HUES48 (cell line): Measurements from ENCODE around the gene SCN4A.

Experiments used
- H3K27ac ChIP-seq: one replicate; pipeline ENCODE4 v1.7.0; 2013; ENCODE audit warnings: low read depth, low read length, inconsistent platforms
- H3K27me3 ChIP-seq: 2 replicates; pipeline ENCODE4 v1.6.1; 2013; ENCODE audit warnings: mild to moderate bottlenecking, low read length; ENCODE audit not compliant: control insufficient read depth, insufficient read depth
- H3K36me3 ChIP-seq: 2 replicates; pipeline ENCODE4 v1.6.1; 2013; ENCODE audit warnings: low read length; ENCODE audit not compliant: control insufficient read depth, insufficient read depth
- H3K4me1 ChIP-seq: 2 replicates; pipeline ENCODE4 v1.6.1; 2013; ENCODE audit warnings: mild to moderate bottlenecking, low read length; ENCODE audit not compliant: control insufficient read depth, insufficient read depth
- H3K4me3 ChIP-seq: 2 replicates; pipeline ENCODE4 v1.5.1; 2013; ENCODE audit warnings: mild to moderate bottlenecking, low read depth, low read length
- H3K9ac ChIP-seq: 2 replicates; pipeline ENCODE4 v1.6.1; 2013; ENCODE audit warnings: mild to moderate bottlenecking, low read depth, low read length, moderate library complexity
- H3K9me3 ChIP-seq: 2 replicates; pipeline ENCODE4 v1.6.1; 2013; ENCODE audit warnings: low read length; ENCODE audit not compliant: control insufficient read depth, insufficient read depth

SCN4A gene

GRCh38 chr17:63989622-63990345 lies 17.1 kb upstream of the SCN4A start:
- no peaks in the 10 kb centered on the region for H3K36me3 ChIP-seq
- peaks cover 5% of the 10 kb centered on the region for H3K27me3 ChIP-seq
- H3K9me3 ChIP-seq: no peaks in the 10 kb centered on the region
- no peak overlapping the region for H3K4me3 ChIP-seq
- H3K4me1 ChIP-seq: peaks cover 5% of the 10 kb centered on the region; the same call in 1 of the 2 replicates
- no peak overlapping the region for H3K27ac ChIP-seq
- H3K9ac ChIP-seq: no peak overlapping the region

DNA sequence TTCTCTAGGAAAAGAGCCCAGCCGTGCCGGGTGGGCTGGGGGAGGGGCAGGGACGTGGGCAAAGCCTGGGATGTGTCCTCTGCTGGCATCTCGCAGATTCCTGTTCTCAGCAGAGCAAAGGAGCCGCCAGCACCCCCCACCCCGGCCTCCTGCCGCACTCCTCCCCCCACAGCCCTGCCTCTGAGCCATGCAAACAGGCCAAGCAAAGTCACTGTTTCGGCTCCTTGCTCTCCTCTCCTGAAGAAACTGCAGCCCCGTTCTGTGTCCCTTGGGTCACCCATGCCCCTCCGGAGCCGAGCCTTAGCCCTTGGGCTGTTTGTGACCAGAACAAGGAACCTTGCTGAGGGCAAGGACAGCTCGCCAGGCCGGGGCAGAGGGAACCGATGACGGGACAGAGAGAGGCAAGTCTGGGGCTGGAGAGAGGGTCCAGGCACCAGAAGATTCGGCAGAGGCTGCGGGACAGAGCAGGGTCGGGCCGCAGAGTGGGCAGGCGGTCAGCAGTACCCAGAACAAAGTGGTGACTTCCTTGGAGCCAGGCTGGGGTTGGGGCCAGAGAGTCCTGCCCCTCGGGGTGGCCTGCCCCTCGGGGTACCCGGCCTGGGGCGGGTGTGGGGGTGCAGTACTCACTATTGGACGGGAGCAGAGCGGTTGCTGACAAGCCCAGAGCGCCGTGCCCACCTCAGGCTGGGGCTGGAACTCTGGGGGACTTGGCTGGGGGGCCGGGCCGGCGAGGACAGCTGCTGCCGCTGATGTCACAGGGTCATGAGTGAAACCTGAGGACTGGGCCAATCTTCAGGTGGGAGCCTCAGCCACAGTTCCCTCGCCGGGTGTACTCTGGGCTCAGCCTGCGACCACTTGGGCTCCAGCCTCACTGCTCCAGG lies 16.3 kb upstream of the SCN4A start:
- Histone ChIP-seq H3K4me3 (no peak overlapping the region), H3K9me3 (no peaks in the 10 kb centered on the region), H3K4me1 (peaks cover 5% of the 10 kb centered on the region; the same call in 1 of the 2 replicates), H3K27ac (peak overlapping the region; percentile 20), H3K9ac (no peak overlapping the region), H3K27me3 (peaks cover 5% of the 10 kb centered on the region), H3K36me3 (no peaks in the 10 kb centered on the region)

DNA sequence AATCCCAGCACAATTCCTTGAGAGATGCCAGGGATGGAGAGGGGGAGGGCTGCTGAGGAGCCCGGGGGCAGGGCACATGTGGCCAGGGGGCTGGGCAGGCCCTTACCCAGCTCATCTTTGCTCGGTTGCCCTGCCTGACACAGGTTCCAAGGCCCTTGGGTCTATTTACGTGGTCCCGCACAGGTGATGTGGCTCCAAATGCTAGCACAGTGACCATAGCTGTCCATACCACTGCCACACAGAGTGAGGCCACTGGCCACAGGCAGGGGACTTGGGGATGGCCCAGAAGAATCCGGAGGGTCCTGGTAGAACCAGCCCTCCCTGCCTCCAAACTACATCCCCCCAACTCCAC lies 15.4 kb upstream of the SCN4A start:
- H3K4me3 ChIP-seq: no peak overlapping the region
- peaks cover 5% of the 10 kb centered on the region; the same call in 1 of the 2 replicates for H3K4me1 ChIP-seq

DNA sequence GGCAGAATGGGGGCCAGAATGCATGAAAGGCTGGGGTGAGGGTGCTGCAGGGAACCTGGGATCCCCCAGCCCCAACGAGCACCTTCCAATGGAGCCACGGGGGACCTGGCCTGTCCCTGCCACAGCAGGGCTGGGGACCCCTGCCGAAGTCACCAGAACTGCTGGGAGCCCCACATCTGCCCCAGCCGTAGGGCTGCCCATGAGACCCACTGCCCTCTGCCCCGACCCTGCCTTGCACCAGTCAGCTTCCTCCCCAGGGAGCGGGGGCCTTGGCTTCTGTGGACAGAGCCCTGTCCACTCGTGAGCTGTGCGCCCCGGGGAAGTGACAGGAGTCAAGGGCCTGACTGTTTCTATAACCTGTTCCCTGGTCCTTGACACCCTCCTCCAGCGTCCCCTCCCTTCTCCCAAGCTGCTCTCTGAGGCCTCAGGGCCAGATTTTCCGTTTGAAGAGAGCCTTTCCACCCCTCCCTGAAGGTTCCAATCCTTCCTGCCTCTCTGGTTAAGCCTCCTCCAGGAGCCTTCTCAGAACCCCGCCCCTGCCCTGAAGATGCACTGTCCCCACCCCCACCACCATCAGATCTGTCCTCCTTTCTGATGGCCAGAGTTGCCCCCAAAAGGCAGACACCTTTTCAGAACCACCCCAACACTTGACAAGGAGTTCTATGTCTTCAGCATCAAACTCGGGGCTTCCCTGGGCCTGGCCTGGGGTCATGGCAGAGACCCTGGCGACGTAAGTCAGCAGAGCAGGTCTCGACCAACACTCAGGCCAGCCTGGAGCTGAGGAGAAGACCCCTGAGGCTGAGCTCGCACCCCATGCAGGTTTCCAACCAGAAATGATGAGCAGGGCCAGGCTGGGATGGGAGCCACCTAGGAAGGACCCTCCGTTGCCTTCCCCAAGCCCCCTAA lies 14.8 kb upstream of the SCN4A start:
- Histone ChIP-seq H3K27me3 (peaks cover 5% of the 10 kb centered on the region), H3K9ac (no peak overlapping the region), H3K36me3 (no peaks in the 10 kb centered on the region), H3K4me3 (no peak overlapping the region), H3K27ac (no peak overlapping the region), H3K4me1 (peaks cover 5% of the 10 kb centered on the region; the same call in 1 of the 2 replicates), H3K9me3 (no peaks in the 10 kb centered on the region)

More for the DNA sequence above, 15.4 kb upstream of the SCN4A start:
- no peaks in the 10 kb centered on the region for H3K9me3 ChIP-seq
- no peak overlapping the region for H3K9ac ChIP-seq
- no peak overlapping the region for H3K27ac ChIP-seq
- H3K27me3 ChIP-seq: peaks cover 5% of the 10 kb centered on the region
- H3K36me3 ChIP-seq: no peaks in the 10 kb centered on the region

DNA sequence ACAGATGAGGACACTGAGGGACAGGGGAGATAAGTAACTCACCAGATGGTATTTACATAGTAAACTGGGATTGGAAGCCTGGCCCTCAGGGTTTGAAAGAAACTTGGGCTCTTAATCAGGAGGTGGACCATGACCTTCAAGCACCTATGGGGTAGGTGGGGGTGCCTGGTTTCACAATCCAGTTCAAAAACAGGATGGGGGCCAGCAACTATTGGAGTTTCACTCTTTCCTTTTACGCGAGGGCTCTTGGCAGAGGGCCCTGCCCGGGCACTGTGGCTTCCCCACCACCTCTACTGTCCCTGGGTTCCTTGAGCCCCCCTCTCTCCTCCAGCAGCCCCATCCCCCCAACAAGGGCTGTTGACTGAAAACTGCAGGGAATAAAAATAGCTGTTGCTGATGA lies 14.1 kb upstream of the SCN4A start:
- Histone ChIP-seq H3K36me3 (no peaks in the 10 kb centered on the region), H3K4me1 (peaks cover 5% of the 10 kb centered on the region; the same call in 1 of the 2 replicates), H3K9me3 (peaks cover 3% of the 10 kb centered on the region; the same call in 1 of the 2 replicates), H3K27ac (no peak overlapping the region), H3K27me3 (0 out of 2 replicates have a peak, but pooled peaks cover 3% of the 10 kb centered on the region), H3K9ac (no peak overlapping the region), H3K4me3 (no peak overlapping the region)

- Histone ChIP-seq H3K9me3 (peaks cover 6% of the 10 kb centered on the region; the same call in 1 of the 2 replicates), H3K9ac (no peak overlapping the region), H3K4me1 (peaks cover 5% of the 10 kb centered on the region; the same call in 1 of the 2 replicates), H3K36me3 (no peaks in the 10 kb centered on the region), H3K4me3 (no peak overlapping the region), H3K27ac (no peak overlapping the region), H3K27me3 (no peaks in the 10 kb centered on the region)
Observed at GRCh38 chr17:63985387-63986140, 12.8 kb upstream of the SCN4A start.

DNA sequence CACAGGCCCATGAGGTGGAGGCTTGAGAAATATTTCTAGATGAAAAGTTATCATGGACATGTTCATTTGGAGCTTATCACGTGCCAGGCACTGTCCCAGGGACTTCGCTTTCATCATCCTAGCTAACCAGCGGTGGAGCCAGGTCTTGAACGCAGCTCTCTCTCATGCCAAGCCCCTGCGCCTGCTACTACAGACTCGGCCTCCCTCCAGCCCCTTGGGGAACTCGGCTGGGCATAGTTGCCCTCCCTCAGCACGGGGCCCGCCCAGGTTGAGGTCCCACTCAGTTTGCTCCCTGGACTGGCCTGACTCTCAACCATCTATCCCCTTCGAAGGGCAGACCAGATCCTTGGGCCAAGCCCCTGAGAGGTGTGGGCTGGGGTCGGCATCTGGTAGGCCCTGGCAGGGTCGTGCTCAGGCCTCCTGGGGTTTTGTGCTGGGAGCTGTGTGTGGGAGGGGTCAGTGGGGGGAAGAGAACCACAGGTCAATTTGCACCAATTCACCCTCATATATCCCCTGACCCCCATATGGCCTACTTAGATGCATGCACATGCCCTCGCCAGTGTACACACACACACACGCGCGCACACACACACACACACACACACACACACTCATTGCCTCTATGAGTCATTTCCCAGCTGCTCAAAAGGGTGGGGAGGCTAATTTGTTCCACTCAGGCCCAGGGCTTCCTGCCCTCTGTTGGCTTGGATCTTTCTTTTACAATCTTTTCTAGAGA lies 12.1 kb upstream of the SCN4A start:
- Histone ChIP-seq H3K27ac (no peak overlapping the region), H3K4me3 (no peak overlapping the region), H3K36me3 (no peaks in the 10 kb centered on the region), H3K9me3 (peaks cover 6% of the 10 kb centered on the region; the same call in 1 of the 2 replicates), H3K27me3 (no peaks in the 10 kb centered on the region), H3K9ac (no peak overlapping the region), H3K4me1 (peaks cover 5% of the 10 kb centered on the region; the same call in 1 of the 2 replicates)

DNA sequence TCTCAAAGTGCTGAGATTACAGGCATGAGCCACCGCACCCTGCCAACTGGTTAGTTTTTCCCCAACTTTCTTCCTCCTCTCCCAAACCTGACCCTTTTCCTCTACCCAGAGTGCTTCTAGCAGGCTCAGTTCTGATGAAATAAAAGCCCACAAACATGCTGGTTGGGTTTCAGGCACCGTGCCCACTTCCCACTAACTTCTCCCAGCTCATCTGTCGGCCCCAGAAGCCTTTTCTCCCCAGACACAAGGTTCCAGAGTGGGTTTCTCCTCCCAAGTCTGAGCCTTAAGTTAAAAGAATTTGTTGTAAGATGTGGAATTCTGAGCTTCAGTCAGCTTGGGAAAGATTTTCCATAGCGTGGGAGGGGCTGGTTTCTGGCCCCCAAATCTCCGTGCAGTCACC lies 11.5 kb upstream of the SCN4A start:
- Histone ChIP-seq H3K4me1 (peaks cover 5% of the 10 kb centered on the region; the same call in 1 of the 2 replicates), H3K27ac (no peak overlapping the region)

GRCh38 chr17:63983320-63983719 lies 10.6 kb upstream of the SCN4A start:
- Histone ChIP-seq H3K9ac (no peak overlapping the region), H3K36me3 (no peaks in the 10 kb centered on the region), H3K9me3 (peaks cover 6% of the 10 kb centered on the region; the same call in 1 of the 2 replicates), H3K4me3 (no peak overlapping the region), H3K27me3 (no peaks in the 10 kb centered on the region), H3K4me1 (no peaks in the 10 kb centered on the region), H3K27ac (no peak overlapping the region)

More for the DNA sequence above, 11.5 kb upstream of the SCN4A start:
- no peak overlapping the region for H3K4me3 ChIP-seq
- no peaks in the 10 kb centered on the region for H3K36me3 ChIP-seq
- no peak overlapping the region for H3K9ac ChIP-seq
- H3K9me3 ChIP-seq: peaks cover 6% of the 10 kb centered on the region; the same call in 1 of the 2 replicates
- H3K27me3 ChIP-seq: no peaks in the 10 kb centered on the region
